ENCODE data around the gene SEPTIN1.
"Not testable (repeated sequence)": the region's sequence is repeated elsewhere in the genome, so short reads cannot be mapped to it uniquely, and the experiment has no call there.

Gene SEPTIN1

DNA sequence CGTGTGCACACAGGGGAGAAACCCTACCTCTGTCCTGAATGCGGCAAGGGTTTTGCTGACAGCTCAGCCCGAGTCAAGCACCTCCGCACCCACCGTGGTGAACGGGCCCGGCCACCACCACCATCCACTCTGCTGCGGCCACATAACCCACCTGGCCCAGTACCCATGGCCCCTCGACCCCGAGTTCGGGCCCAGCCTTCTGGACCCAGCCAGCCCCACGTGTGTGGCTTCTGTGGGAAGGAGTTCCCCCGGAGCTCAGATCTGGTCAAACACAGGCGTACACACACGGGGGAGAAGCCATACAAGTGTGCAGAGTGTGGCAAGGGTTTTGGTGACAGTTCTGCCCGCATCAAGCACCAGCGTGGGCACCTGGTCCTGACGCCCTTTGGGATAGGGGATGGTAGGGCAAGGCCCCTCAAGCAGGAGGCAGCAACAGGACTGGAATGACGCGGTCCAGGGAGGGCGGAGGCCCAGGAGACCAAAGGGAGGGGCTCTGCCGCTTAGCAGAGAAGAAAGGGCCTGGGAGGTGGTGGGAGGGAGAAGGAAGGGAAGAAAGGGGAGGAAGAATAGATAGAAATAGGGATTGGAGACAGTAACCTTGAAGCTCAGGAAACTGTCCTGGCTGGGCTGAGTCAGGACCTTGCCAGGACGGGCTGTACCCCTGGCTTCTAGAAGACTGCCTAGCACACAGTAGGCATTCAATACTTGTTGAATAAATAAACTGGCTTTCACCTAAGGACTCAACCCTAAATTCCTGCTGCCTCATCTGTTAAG lies 16.5 kb upstream of the SEPTIN1 start:
- Histone ChIP-seq H3K4me3 (ENCODE audit: insufficient read length, low read depth) (no peak overlapping the region), H3K9ac (ENCODE audit: insufficient read length, low read depth) (peak overlapping the region; percentile 70)

DNA sequence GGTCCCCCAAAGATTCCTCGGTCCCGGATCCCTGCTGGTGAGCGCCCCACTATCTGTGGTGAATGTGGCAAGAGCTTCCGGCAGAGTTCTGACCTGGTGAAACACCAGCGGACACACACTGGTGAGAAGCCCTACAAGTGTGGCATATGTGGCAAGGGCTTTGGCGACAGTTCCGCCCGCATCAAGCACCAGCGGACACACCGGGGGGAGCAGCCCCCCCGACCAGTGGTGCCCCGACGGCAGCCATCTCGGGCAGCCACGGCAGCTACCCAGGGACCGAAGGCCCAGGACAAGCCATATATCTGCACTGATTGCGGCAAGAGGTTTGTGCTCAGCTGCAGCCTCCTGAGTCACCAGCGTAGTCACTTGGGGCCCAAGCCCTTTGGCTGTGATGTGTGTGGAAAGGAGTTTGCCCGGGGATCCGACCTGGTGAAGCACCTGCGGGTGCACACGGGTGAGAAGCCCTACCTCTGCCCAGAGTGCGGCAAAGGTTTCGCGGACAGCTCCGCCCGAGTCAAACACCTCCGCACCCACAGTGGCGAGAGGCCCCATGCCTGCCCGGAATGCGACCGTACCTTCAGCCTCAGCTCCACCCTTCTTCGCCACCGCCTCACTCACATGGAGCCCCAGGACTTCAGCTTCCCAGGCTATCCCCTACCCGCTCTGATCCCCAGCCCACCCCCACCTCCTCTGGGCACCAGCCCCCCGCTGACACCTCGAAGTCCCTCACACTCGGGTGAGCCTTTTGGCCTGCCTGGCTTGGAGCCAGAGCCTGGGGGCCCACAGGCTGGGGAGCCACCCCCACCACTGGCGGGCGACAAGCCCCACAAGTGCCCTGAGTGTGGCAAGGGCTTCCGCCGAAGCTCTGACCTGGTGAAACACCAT lies 15.7 kb upstream of the SEPTIN1 start:
- Histone ChIP-seq H3K9me3 (ENCODE audit: insufficient read depth, low read length) (no peaks in the 10 kb centered on the region), H3K4me1 (ENCODE audit: insufficient read depth, insufficient read length) (peaks cover 22% of the 10 kb centered on the region), H3K4me3 (ENCODE audit: insufficient read length, low read depth) (no peak overlapping the region), H3K9ac (ENCODE audit: insufficient read length, low read depth) (peak overlapping the region; percentile 66), H3K36me3 (ENCODE audit: insufficient read depth, insufficient read length, low read length) (peaks cover 30% of the 10 kb centered on the region), H3K27me3 (ENCODE audit: insufficient read depth, insufficient read length) (no peaks in the 10 kb centered on the region)
- TF ChIP-seq SUZ12 (IDR thresholded peaks at IDR 0.05; ENCODE audit: extremely low read depth, insufficient read depth, insufficient read length), result no peak
- no peak for DNase-seq (ENCODE audit: low read depth, low spot score)

More for the DNA sequence above, 16.5 kb upstream of the SEPTIN1 start:
- Histone ChIP-seq H3K9me3 (ENCODE audit: insufficient read depth, low read length) (no peaks in the 10 kb centered on the region), H3K36me3 (ENCODE audit: insufficient read depth, insufficient read length, low read length) (peaks cover 30% of the 10 kb centered on the region), H3K27me3 (ENCODE audit: insufficient read depth, insufficient read length) (no peaks in the 10 kb centered on the region), H3K4me1 (ENCODE audit: insufficient read depth, insufficient read length) (peaks cover 22% of the 10 kb centered on the region)
- no peak for TF ChIP-seq ZNF274 (IDR thresholded peaks at IDR 0.05; ENCODE audit: low read depth, low read length)
- no peak for TF ChIP-seq YY1 (IDR thresholded peaks at IDR 0.05; ENCODE audit: insufficient read depth, insufficient read length)
- TF ChIP-seq SUZ12 (IDR thresholded peaks at IDR 0.05; ENCODE audit: extremely low read depth, insufficient read depth, insufficient read length), result no peak
- no peak for DNase-seq (ENCODE audit: low read depth, low spot score)

DNA sequence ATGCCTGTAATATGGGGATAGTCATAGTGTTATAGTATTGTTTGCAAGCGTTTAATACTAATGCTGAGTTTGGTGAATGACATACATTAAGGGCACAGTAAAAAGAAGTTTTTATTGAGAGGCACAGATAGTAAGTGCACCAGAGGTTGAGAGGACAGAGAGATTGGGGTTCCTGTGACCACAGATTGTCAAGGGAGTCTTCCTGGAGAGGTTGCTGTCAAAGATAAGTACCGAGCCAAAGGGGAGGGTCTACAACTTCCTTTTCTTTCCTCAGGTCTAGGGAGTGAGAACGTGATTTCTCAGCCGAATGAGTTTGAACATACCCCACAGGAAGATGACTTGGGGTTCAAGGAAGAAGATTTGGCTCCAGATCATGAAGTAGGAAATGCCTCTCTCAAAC lies 14.7 kb upstream of the SEPTIN1 start:
- no peak for DNase-seq (ENCODE audit: low read depth, low spot score)
- H3K36me3 ChIP-seq (ENCODE audit: insufficient read depth, insufficient read length, low read length), result peaks cover 30% of the 10 kb centered on the region
- TF ChIP-seq SUZ12 (IDR thresholded peaks at IDR 0.05; ENCODE audit: extremely low read depth, insufficient read depth, insufficient read length) (no peak), ZNF274 (IDR thresholded peaks at IDR 0.05; ENCODE audit: low read depth, low read length) (no peak)
- no peaks in the 10 kb centered on the region for H3K27me3 ChIP-seq (ENCODE audit: insufficient read depth, insufficient read length)
- no peaks in the 10 kb centered on the region for H3K9me3 ChIP-seq (ENCODE audit: insufficient read depth, low read length)
- H3K4me1 ChIP-seq (ENCODE audit: insufficient read depth, insufficient read length), result peaks cover 22% of the 10 kb centered on the region
- no peak overlapping the region for H3K4me3 ChIP-seq (ENCODE audit: insufficient read length, low read depth)
- H3K9ac ChIP-seq (ENCODE audit: insufficient read length, low read depth), result peak overlapping the region; percentile 12

DNA sequence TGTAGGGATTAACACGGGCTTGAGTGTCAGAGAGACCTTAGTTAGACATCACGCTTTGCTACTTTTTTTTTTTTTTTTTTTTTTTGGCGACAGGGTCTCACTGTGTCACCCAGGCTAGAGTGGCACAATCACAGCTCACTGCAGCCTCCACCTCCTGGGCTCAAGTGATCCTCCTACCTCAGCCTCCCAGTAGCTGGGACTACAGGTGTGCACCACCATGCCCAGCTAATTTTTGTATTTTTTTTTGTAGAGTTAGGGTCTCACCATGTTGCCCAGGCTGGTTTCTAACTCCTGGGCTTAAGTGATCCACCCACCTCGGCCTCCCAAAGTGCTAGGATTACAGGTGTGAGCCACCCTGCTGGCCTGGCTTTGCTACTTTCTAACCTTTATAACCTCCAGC lies 14.3 kb upstream of the SEPTIN1 start:
- peak overlapping the region; percentile 12 for H3K9ac ChIP-seq (ENCODE audit: insufficient read length, low read depth)
- H3K4me3 ChIP-seq (ENCODE audit: insufficient read length, low read depth), result not testable (repeated sequence)
- H3K36me3 ChIP-seq (ENCODE audit: insufficient read depth, insufficient read length, low read length), result peaks cover 30% of the 10 kb centered on the region

DNA sequence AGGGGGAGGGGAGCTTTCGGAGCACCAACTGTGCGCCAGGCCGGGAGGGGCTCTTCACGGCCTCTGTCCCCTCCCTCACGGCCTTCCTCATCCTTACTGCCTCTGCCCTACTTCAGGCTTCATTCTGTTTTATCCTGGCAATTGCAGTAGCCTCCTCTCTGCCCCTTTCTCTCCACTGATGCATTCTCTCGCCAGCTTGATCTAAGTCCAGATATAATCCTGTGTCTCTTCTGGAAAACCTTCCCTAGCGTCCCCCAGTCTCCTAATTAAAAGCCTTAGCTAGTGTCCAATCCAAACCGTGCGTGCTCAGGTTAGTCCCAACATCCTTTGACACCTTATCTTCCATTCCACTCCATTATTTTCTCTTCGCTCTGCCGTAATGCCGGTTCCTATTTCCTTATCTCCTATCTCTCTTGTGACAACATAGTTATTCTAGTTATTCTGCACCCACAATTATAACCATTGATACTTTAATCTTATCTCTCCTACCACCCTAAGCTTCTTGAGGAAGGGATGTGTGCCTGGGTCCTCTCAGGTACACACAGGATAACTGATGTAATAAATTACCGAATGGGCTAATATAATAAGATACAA lies 13.7 kb upstream of the SEPTIN1 start:
- H3K27me3 ChIP-seq (ENCODE audit: insufficient read depth, insufficient read length), result no peaks in the 10 kb centered on the region
- peaks cover 30% of the 10 kb centered on the region for H3K36me3 ChIP-seq (ENCODE audit: insufficient read depth, insufficient read length, low read length)
- TF ChIP-seq ZNF274 (IDR thresholded peaks at IDR 0.05; ENCODE audit: low read depth, low read length), result no peak
- no peak for TF ChIP-seq YY1 (IDR thresholded peaks at IDR 0.05; ENCODE audit: insufficient read depth, insufficient read length)
- TF ChIP-seq SUZ12 (IDR thresholded peaks at IDR 0.05; ENCODE audit: extremely low read depth, insufficient read depth, insufficient read length), result no peak
- H3K9me3 ChIP-seq (ENCODE audit: insufficient read depth, low read length), result no peaks in the 10 kb centered on the region
- peak overlapping the region; percentile 95 for H3K9ac ChIP-seq (ENCODE audit: insufficient read length, low read depth)
- H3K4me3 ChIP-seq (ENCODE audit: insufficient read length, low read depth), result peak overlapping the region; percentile 95
- peaks cover 22% of the 10 kb centered on the region for H3K4me1 ChIP-seq (ENCODE audit: insufficient read depth, insufficient read length)
- no peak for DNase-seq (ENCODE audit: low read depth, low spot score)

More for the DNA sequence above, 14.3 kb upstream of the SEPTIN1 start:
- H3K9me3 ChIP-seq (ENCODE audit: insufficient read depth, low read length); DNase-seq (ENCODE audit: low read depth, low spot score); H3K27me3 ChIP-seq (ENCODE audit: insufficient read depth, insufficient read length): not testable (repeated sequence)
- H3K4me1 ChIP-seq (ENCODE audit: insufficient read depth, insufficient read length), result peaks cover 22% of the 10 kb centered on the region

DNA sequence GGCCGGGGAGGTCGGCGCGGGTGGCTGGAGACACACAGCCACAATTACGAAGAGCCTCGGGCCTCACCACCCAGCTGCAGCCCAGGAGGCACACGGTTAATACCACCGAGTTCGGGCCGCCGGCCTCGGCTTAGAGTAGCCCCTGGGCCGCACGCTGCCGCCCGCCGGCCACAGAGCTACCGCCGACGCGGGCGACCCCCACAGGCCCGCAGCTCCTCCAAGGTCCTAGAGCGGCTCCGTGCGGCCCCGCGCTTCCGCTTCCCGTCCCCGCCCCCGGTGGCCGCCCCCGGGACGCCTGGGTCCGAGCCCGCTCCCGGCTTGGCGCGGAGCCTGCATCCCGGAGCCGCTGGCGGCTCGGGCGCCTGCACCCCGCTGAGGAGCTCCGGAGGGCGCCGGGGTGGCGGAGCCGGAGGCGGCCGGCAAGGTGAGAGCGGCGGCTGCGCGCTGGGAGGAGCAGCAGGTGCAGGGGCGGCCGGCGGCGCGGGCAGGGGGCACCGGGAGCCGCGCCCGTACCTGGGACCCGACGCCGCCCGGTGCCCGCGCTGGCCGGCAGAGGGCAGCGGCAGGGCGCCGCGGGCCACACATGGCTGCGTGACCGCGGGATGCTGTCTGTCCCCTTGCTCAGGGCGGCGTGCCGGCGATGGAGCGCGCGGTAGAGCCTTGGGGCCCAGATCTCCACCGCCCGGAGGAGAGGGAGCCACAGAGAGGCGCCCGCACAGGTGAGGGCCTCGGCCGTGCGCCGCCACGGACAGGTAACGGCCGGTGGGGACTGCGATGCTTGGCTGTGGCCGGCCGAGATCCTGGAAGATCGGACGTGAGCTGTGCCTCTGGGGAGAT lies 13.0 kb upstream of the SEPTIN1 start, which contains the start of gene ZNF48:
Gene ZNF48 (plus strand): TSS at position 266 of the 837 bp plus-strand sequence. CDS start 375 bp downstream, at position 641.
- Histone ChIP-seq H3K4me3 (ENCODE audit: insufficient read length, low read depth) (peak within 1 kb of the TSS; percentile 95), H3K9ac (ENCODE audit: insufficient read length, low read depth) (peak within 1 kb of the TSS; percentile 95), H3K4me1 (ENCODE audit: insufficient read depth, insufficient read length) (peaks cover 22% of the 10 kb centered on the region), H3K27me3 (ENCODE audit: insufficient read depth, insufficient read length) (no peaks in the 10 kb centered on the region), H3K9me3 (ENCODE audit: insufficient read depth, low read length) (no peaks in the 10 kb centered on the region), H3K36me3 (ENCODE audit: insufficient read depth, insufficient read length, low read length) (peaks cover 30% of the 10 kb centered on the region)
- TF ChIP-seq YY1 (IDR thresholded peaks at IDR 0.05; ENCODE audit: insufficient read depth, insufficient read length) (no peak), SUZ12 (IDR thresholded peaks at IDR 0.05; ENCODE audit: extremely low read depth, insufficient read depth, insufficient read length) (no peak)
- DNase-seq (ENCODE audit: low read depth, low spot score), result peak; percentile 80

Data from NT2/D1 (cell line).